ENCODE results near the gene PCNX2.
A peak's percentile ranks its signal among the peaks of the same experiment; 100 is the strongest.
"Not testable (repeated sequence)": the region's sequence is repeated elsewhere in the genome, so short reads cannot be mapped to it uniquely, and the experiment has no call there.

The PCNX2 gene

DNA sequence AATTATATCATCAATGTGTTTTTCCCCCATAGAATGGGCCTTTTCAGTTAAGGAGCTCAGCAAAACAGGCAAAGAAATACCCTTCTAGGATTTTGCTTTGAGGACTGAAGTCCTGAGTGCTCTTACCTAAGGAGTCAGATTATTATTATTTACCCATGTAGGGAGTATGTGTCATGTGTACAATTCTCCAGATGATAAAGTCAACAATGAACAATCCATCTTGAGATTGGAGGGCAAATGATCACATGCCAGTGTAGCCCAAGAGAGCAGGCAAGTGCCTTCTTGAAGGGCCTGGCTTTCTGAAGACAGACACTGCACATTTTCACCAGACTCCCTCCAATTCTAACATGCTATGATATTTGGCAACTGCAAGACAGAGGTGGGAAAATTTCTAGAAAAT lies 159.7 kb downstream of the PCNX2 start:
- no peaks in the 10 kb centered on the region for H3K4me1 ChIP-seq (ENCODE audit: control insufficient read depth, insufficient read depth, low read length)
- H3K9me3 ChIP-seq (ENCODE audit: control insufficient read depth, insufficient read depth, low read length), result no peaks in the 10 kb centered on the region
- no peaks in the 10 kb centered on the region for H3K27me3 ChIP-seq (ENCODE audit: control insufficient read depth, insufficient read depth, low read length)
- H3K36me3 ChIP-seq (ENCODE audit: control insufficient read depth, insufficient read depth, low read length), result peaks cover 6% of the 10 kb centered on the region
- no peak overlapping the region for H3K4me3 ChIP-seq (ENCODE audit: low read depth, low read length)
- no peak overlapping the region for H3K9ac ChIP-seq (ENCODE audit: low read depth, low read length)

DNA sequence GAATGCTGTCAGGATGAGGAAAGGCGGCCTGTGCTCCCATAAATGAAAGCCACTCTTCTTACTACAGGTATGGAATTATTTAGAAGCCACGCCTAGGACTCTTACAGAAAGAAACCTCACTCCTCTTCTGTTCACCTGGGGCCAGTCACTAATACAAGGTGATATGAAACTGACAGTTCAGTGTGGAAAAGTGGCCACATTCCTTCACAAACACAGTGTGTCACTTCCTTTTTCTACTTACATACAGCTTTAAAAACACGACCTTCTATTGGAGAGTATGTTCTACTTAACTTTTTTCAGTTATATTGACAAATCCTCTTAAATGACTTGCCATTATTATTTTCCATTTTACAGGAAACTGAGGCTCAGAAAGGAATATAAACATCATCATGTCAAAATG lies 163.1 kb downstream of the PCNX2 start:
- no peaks in the 10 kb centered on the region for H3K9me3 ChIP-seq (ENCODE audit: control insufficient read depth, insufficient read depth, low read length)
- no peak overlapping the region for H3K9ac ChIP-seq (ENCODE audit: low read depth, low read length)
- peaks cover 4% of the 10 kb centered on the region for H3K36me3 ChIP-seq (ENCODE audit: control insufficient read depth, insufficient read depth, low read length)
- H3K27me3 ChIP-seq (ENCODE audit: control insufficient read depth, insufficient read depth, low read length), result no peaks in the 10 kb centered on the region
- no peaks in the 10 kb centered on the region for H3K4me1 ChIP-seq (ENCODE audit: control insufficient read depth, insufficient read depth, low read length)
- no peak overlapping the region for H3K4me3 ChIP-seq (ENCODE audit: low read depth, low read length)

GRCh38 chr1:233129031-233129430 lies 166.5 kb downstream of the PCNX2 start:
- not testable (repeated sequence) for H3K4me1 ChIP-seq (ENCODE audit: control insufficient read depth, insufficient read depth, low read length); H3K9ac ChIP-seq (ENCODE audit: low read depth, low read length); H3K27me3 ChIP-seq (ENCODE audit: control insufficient read depth, insufficient read depth, low read length); H3K36me3 ChIP-seq (ENCODE audit: control insufficient read depth, insufficient read depth, low read length); H3K4me3 ChIP-seq (ENCODE audit: low read depth, low read length); H3K9me3 ChIP-seq (ENCODE audit: control insufficient read depth, insufficient read depth, low read length)

DNA sequence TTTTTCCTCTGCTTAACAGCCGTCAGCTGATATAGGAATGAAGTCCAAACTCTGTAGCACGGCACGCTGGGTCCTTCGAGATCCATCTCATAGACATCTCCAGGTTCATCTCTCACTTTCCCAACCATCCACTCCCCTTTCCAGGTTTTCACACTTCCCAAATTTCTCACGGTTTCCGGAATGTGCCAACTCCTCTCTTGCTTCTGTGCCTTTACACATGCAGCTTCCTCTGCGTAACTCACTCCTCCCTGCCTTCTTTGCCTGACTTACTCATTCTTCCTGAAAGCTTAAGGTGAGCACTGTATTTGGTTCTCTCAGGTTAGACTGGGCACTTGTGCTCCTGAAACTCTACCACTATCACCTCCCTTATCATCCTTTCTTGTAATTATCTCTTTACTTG lies 168.4 kb downstream of the PCNX2 start:
- no peaks in the 10 kb centered on the region for H3K36me3 ChIP-seq (ENCODE audit: control insufficient read depth, insufficient read depth, low read length)
- no peaks in the 10 kb centered on the region for H3K9me3 ChIP-seq (ENCODE audit: control insufficient read depth, insufficient read depth, low read length)
- no peaks in the 10 kb centered on the region for H3K27me3 ChIP-seq (ENCODE audit: control insufficient read depth, insufficient read depth, low read length)
- no peak overlapping the region for H3K4me3 ChIP-seq (ENCODE audit: low read depth, low read length)
- H3K4me1 ChIP-seq (ENCODE audit: control insufficient read depth, insufficient read depth, low read length), result no peaks in the 10 kb centered on the region
- no peak overlapping the region for H3K9ac ChIP-seq (ENCODE audit: low read depth, low read length)

GRCh38 chr1:233122779-233123178 lies 172.7 kb downstream of the PCNX2 start:
- Histone ChIP-seq H3K4me1 (ENCODE audit: control insufficient read depth, insufficient read depth, low read length) (no peaks in the 10 kb centered on the region), H3K4me3 (ENCODE audit: low read depth, low read length) (no peak overlapping the region), H3K36me3 (ENCODE audit: control insufficient read depth, insufficient read depth, low read length) (no peaks in the 10 kb centered on the region), H3K9me3 (ENCODE audit: control insufficient read depth, insufficient read depth, low read length) (no peaks in the 10 kb centered on the region), H3K9ac (ENCODE audit: low read depth, low read length) (no peak overlapping the region), H3K27me3 (ENCODE audit: control insufficient read depth, insufficient read depth, low read length) (no peaks in the 10 kb centered on the region)

GRCh38 chr1:233121947-233122559 lies 173.5 kb downstream of the PCNX2 start:
- Histone ChIP-seq H3K9me3 (ENCODE audit: control insufficient read depth, insufficient read depth, low read length) (no peaks in the 10 kb centered on the region), H3K36me3 (ENCODE audit: control insufficient read depth, insufficient read depth, low read length) (no peaks in the 10 kb centered on the region), H3K27me3 (ENCODE audit: control insufficient read depth, insufficient read depth, low read length) (no peaks in the 10 kb centered on the region), H3K9ac (ENCODE audit: low read depth, low read length) (no peak overlapping the region), H3K4me3 (ENCODE audit: low read depth, low read length) (no peak overlapping the region), H3K4me1 (ENCODE audit: control insufficient read depth, insufficient read depth, low read length) (no peaks in the 10 kb centered on the region)

DNA sequence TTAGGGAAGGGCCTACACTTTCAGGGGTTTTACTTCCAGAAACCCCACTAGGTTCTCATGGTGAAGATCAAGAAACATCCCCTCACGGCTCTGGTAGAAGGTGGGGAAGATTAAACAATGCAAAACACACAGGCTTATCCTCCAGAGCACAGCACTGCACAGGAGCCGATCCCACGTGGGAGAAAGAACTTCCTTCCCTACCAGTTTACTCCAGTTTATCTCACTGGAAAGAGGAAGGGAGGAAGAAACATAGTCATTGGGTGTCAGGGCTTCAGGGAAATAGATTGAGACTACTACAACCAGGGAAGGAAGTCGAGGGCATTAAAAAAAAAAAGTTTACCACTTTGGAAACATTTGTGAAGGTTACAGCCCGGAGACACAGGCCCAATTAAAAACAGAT lies 180.7 kb downstream of the PCNX2 start:
- Histone ChIP-seq H3K4me1 (ENCODE audit: control insufficient read depth, insufficient read depth, low read length) (peaks cover 13% of the 10 kb centered on the region), H3K9me3 (ENCODE audit: control insufficient read depth, insufficient read depth, low read length) (no peaks in the 10 kb centered on the region), H3K36me3 (ENCODE audit: control insufficient read depth, insufficient read depth, low read length) (no peaks in the 10 kb centered on the region), H3K4me3 (ENCODE audit: low read depth, low read length) (no peak overlapping the region), H3K27me3 (ENCODE audit: control insufficient read depth, insufficient read depth, low read length) (no peaks in the 10 kb centered on the region), H3K9ac (ENCODE audit: low read depth, low read length) (no peak overlapping the region)

- Histone ChIP-seq H3K27me3 (ENCODE audit: control insufficient read depth, insufficient read depth, low read length) (no peaks in the 10 kb centered on the region), H3K36me3 (ENCODE audit: control insufficient read depth, insufficient read depth, low read length) (no peaks in the 10 kb centered on the region), H3K9ac (ENCODE audit: low read depth, low read length) (no peak overlapping the region), H3K4me3 (ENCODE audit: low read depth, low read length) (no peak overlapping the region), H3K9me3 (ENCODE audit: control insufficient read depth, insufficient read depth, low read length) (no peaks in the 10 kb centered on the region), H3K4me1 (ENCODE audit: control insufficient read depth, insufficient read depth, low read length) (peaks cover 13% of the 10 kb centered on the region)
These were observed 181.4 kb downstream of the PCNX2 start for GRCh38 chr1:233114159-233114558.

GRCh38 chr1:233113009-233113879 lies 182.3 kb downstream of the PCNX2 start:
- Histone ChIP-seq H3K4me3 (ENCODE audit: low read depth, low read length) (peak overlapping the region; percentile 2), H3K27me3 (ENCODE audit: control insufficient read depth, insufficient read depth, low read length) (no peaks in the 10 kb centered on the region), H3K9ac (ENCODE audit: low read depth, low read length) (peak overlapping the region; percentile 60), H3K9me3 (ENCODE audit: control insufficient read depth, insufficient read depth, low read length) (no peaks in the 10 kb centered on the region), H3K4me1 (ENCODE audit: control insufficient read depth, insufficient read depth, low read length) (peaks cover 15% of the 10 kb centered on the region), H3K36me3 (ENCODE audit: control insufficient read depth, insufficient read depth, low read length) (no peaks in the 10 kb centered on the region)

- H3K9me3 ChIP-seq (ENCODE audit: control insufficient read depth, insufficient read depth, low read length), result no peaks in the 10 kb centered on the region
- no peaks in the 10 kb centered on the region for H3K36me3 ChIP-seq (ENCODE audit: control insufficient read depth, insufficient read depth, low read length)
- no peak overlapping the region for H3K9ac ChIP-seq (ENCODE audit: low read depth, low read length)
- no peak overlapping the region for H3K4me3 ChIP-seq (ENCODE audit: low read depth, low read length)
- peaks cover 15% of the 10 kb centered on the region for H3K4me1 ChIP-seq (ENCODE audit: control insufficient read depth, insufficient read depth, low read length)
- H3K27me3 ChIP-seq (ENCODE audit: control insufficient read depth, insufficient read depth, low read length), result no peaks in the 10 kb centered on the region
These were observed 183.1 kb downstream of the PCNX2 start for GRCh38 chr1:233112186-233113008.

- H3K36me3 ChIP-seq (ENCODE audit: control insufficient read depth, insufficient read depth, low read length), result no peaks in the 10 kb centered on the region
- H3K4me3 ChIP-seq (ENCODE audit: low read depth, low read length), result no peak overlapping the region
- H3K27me3 ChIP-seq (ENCODE audit: control insufficient read depth, insufficient read depth, low read length), result no peaks in the 10 kb centered on the region
- H3K9ac ChIP-seq (ENCODE audit: low read depth, low read length), result no peak overlapping the region
- no peaks in the 10 kb centered on the region for H3K9me3 ChIP-seq (ENCODE audit: control insufficient read depth, insufficient read depth, low read length)
- H3K4me1 ChIP-seq (ENCODE audit: control insufficient read depth, insufficient read depth, low read length), result peaks cover 15% of the 10 kb centered on the region
These were observed 183.8 kb downstream of the PCNX2 start for GRCh38 chr1:233111731-233112130.

Data from iPS-15b (cell line).